ENCODE data around the gene G6PC2.

Gene G6PC2

DNA sequence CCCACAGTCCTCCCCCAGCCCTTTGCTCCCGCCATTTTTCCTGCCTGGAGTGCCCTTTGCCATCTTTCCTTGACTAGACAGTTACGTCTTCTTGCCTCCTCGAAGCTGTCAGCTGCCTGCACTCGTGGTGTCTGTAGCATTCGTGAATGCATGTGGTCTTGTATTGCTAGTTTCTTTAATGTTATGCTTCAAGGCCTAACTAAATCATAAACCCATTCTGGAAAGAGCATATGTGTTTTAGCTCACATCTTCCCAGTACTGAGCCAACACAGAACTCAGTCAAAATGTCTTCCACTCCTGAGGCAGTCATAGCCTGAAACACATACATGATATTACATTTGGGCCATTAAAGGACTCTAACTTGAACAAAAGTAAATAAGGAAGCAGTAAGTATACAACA is 46.4 kb upstream of the G6PC2 start:
- ATAC-seq: no peak
- TF ChIP-seq ZFP3 (CRISPR knock-in tag; IDR thresholded peaks at IDR 0.05): no peak
- TF ChIP-seq GLIS3 (CRISPR knock-in tag; IDR thresholded peaks at IDR 0.05): no peak
- TF ChIP-seq TOX (CRISPR knock-in tag; IDR thresholded peaks at IDR 0.05; ENCODE audit: borderline replicate concordance): no peak
- TF ChIP-seq ESRRG (CRISPR knock-in tag; IDR thresholded peaks at IDR 0.05): no peak
- TF ChIP-seq, protein P1, sequence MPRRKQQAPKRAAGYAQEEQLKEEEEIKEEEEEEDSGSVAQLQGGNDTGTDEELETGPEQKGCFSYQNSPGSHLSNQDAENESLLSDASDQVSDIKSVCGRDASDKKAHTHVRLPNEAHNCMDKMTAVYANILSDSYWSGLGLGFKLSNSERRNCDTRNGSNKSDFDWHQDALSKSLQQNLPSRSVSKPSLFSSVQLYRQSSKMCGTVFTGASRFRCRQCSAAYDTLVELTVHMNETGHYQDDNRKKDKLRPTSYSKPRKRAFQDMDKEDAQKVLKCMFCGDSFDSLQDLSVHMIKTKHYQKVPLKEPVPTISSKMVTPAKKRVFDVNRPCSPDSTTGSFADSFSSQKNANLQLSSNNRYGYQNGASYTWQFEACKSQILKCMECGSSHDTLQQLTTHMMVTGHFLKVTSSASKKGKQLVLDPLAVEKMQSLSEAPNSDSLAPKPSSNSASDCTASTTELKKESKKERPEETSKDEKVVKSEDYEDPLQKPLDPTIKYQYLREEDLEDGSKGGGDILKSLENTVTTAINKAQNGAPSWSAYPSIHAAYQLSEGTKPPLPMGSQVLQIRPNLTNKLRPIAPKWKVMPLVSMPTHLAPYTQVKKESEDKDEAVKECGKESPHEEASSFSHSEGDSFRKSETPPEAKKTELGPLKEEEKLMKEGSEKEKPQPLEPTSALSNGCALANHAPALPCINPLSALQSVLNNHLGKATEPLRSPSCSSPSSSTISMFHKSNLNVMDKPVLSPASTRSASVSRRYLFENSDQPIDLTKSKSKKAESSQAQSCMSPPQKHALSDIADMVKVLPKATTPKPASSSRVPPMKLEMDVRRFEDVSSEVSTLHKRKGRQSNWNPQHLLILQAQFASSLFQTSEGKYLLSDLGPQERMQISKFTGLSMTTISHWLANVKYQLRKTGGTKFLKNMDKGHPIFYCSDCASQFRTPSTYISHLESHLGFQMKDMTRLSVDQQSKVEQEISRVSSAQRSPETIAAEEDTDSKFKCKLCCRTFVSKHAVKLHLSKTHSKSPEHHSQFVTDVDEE (CRISPR knock-in tag; IDR thresholded peaks at IDR 0.05): no peak
- no peak for TF ChIP-seq ZNF8 (CRISPR knock-in tag; IDR thresholded peaks at IDR 0.05)
- no peak for TF ChIP-seq OSR1 (CRISPR knock-in tag; IDR thresholded peaks at IDR 0.05)
- TF ChIP-seq, protein P2, sequence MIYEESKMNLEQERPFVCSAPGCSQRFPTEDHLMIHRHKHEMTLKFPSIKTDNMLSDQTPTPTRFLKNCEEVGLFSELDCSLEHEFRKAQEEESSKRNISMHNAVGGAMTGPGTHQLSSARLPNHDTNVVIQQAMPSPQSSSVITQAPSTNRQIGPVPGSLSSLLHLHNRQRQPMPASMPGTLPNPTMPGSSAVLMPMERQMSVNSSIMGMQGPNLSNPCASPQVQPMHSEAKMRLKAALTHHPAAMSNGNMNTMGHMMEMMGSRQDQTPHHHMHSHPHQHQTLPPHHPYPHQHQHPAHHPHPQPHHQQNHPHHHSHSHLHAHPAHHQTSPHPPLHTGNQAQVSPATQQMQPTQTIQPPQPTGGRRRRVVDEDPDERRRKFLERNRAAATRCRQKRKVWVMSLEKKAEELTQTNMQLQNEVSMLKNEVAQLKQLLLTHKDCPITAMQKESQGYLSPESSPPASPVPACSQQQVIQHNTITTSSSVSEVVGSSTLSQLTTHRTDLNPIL (CRISPR knock-in tag; IDR thresholded peaks at IDR 0.05; ENCODE audit: low read depth): no peak
- no peak for TF ChIP-seq ZFP30 (CRISPR knock-in tag; IDR thresholded peaks at IDR 0.05)
- TF ChIP-seq CSDC2 (CRISPR knock-in tag; IDR thresholded peaks at IDR 0.05): no peak
- no peak for TF ChIP-seq ZNF70 (CRISPR knock-in tag; IDR thresholded peaks at IDR 0.05)
- no peak for TF ChIP-seq ZC3H10 (CRISPR knock-in tag; IDR thresholded peaks at IDR 0.05)
- TF ChIP-seq ZNF565 (CRISPR knock-in tag; conservative IDR thresholded peaks at IDR 0.05; ENCODE audit: low read depth): no peak
- TF ChIP-seq SNAI2 (CRISPR knock-in tag; IDR thresholded peaks at IDR 0.05): no peak
- TF ChIP-seq RARB (CRISPR knock-in tag; IDR thresholded peaks at IDR 0.05): no peak
- TF ChIP-seq ISL1 (CRISPR knock-in tag; IDR thresholded peaks at IDR 0.05): no peak
- TF ChIP-seq, protein P3, sequence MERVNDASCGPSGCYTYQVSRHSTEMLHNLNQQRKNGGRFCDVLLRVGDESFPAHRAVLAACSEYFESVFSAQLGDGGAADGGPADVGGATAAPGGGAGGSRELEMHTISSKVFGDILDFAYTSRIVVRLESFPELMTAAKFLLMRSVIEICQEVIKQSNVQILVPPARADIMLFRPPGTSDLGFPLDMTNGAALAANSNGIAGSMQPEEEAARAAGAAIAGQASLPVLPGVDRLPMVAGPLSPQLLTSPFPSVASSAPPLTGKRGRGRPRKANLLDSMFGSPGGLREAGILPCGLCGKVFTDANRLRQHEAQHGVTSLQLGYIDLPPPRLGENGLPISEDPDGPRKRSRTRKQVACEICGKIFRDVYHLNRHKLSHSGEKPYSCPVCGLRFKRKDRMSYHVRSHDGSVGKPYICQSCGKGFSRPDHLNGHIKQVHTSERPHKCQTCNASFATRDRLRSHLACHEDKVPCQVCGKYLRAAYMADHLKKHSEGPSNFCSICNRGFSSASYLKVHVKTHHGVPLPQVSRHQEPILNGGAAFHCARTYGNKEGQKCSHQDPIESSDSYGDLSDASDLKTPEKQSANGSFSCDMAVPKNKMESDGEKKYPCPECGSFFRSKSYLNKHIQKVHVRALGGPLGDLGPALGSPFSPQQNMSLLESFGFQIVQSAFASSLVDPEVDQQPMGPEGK (CRISPR knock-in tag; IDR thresholded peaks at IDR 0.05; ENCODE audit: borderline replicate concordance): no peak
- no peak for TF ChIP-seq TCF4 (CRISPR knock-in tag; IDR thresholded peaks at IDR 0.05; ENCODE audit: borderline replicate concordance)
- TF ChIP-seq, protein P4, sequence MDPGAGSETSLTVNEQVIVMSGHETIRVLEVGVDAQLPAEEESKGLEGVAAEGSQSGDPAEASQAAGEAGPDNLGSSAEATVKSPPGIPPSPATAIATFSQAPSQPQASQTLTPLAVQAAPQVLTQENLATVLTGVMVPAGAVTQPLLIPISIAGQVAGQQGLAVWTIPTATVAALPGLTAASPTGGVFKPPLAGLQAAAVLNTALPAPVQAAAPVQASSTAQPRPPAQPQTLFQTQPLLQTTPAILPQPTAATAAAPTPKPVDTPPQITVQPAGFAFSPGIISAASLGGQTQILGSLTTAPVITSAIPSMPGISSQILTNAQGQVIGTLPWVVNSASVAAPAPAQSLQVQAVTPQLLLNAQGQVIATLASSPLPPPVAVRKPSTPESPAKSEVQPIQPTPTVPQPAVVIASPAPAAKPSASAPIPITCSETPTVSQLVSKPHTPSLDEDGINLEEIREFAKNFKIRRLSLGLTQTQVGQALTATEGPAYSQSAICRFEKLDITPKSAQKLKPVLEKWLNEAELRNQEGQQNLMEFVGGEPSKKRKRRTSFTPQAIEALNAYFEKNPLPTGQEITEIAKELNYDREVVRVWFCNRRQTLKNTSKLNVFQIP (CRISPR knock-in tag; IDR thresholded peaks at IDR 0.05; ENCODE audit: borderline replicate concordance, low read depth): no peak
- TF ChIP-seq BACH2 (CRISPR knock-in tag; IDR thresholded peaks at IDR 0.05; ENCODE audit: borderline replicate concordance): no peak

DNA sequence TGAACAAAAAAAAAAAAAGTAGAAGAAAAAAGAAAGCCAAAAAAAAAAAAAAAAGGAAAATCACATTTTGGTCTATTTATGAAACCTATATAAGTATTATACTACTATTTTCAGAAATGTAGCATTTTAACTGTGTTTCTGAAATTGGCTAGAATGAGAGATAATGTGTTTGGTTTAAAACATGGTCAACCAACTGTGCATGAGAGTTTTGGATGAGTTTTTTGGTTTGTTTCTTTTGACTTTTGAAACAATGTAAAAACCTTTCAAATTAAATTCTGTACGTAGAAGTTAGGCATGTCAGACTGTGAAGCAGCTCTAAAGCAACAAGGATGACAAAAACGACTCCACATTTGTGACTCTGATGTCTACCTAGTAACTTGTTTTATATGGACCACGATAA is 45.5 kb upstream of the G6PC2 start:
- TF ChIP-seq ZFP30 (CRISPR knock-in tag; IDR thresholded peaks at IDR 0.05): no peak
- TF ChIP-seq GLIS3 (CRISPR knock-in tag; IDR thresholded peaks at IDR 0.05): no peak
- TF ChIP-seq, protein P4 (CRISPR knock-in tag; IDR thresholded peaks at IDR 0.05; ENCODE audit: borderline replicate concordance, low read depth): no peak
- no peak for TF ChIP-seq ARNTL (CRISPR knock-in tag; IDR thresholded peaks at IDR 0.05; ENCODE audit: borderline replicate concordance, low read depth)
- no peak for TF ChIP-seq TCF4 (CRISPR knock-in tag; IDR thresholded peaks at IDR 0.05; ENCODE audit: borderline replicate concordance)
- no peak for TF ChIP-seq SNAI2 (CRISPR knock-in tag; IDR thresholded peaks at IDR 0.05)
- no peak for TF ChIP-seq ZFP3 (CRISPR knock-in tag; IDR thresholded peaks at IDR 0.05)
- no peak for TF ChIP-seq CSRNP3 (CRISPR knock-in tag; IDR thresholded peaks at IDR 0.05)
- TF ChIP-seq BACH2 (CRISPR knock-in tag; IDR thresholded peaks at IDR 0.05; ENCODE audit: borderline replicate concordance): no peak
- TF ChIP-seq OSR1 (CRISPR knock-in tag; IDR thresholded peaks at IDR 0.05): no peak
- no peak for TF ChIP-seq ZNF70 (CRISPR knock-in tag; IDR thresholded peaks at IDR 0.05)
- no peak for TF ChIP-seq ZNF565 (CRISPR knock-in tag; conservative IDR thresholded peaks at IDR 0.05; ENCODE audit: low read depth)
- TF ChIP-seq ZC3H10 (CRISPR knock-in tag; IDR thresholded peaks at IDR 0.05): no peak
- ATAC-seq: no peak
